Stimulated activated CD8-positive, alpha-beta memory T cell treated with anti-CD3 and anti-CD28 coated beads, Interleukin-7, amount 100 ng/mL, for 24 hours (primary cell): ENCODE measurements around the gene JAKMIP3.

Experiments used
- DNase-seq: peaks from one replicate; pipeline ENCODE4 v3.0.0-alpha.2; 2020; ENCODE audit warnings: low read depth

JAKMIP3 gene

GRCh38 chr10:132065491-132066105 lies at the start of gene JAKMIP3:
Gene JAKMIP3, plus strand, starts transcription at chr10:132065946. Its CDS starts 38,863 bp downstream, at chr10:132104809.
- DNase-seq, result no peak

GRCh38 chr10:132016514-132016913 lies 49.2 kb upstream of the JAKMIP3 start:
- no peak for DNase-seq

- DNase-seq, result no peak
Observed at GRCh38 chr10:132018446-132018845, 47.3 kb upstream of the JAKMIP3 start.

- DNase-seq, result no peak
Observed at GRCh38 chr10:132019366-132019765, 46.4 kb upstream of the JAKMIP3 start.

GRCh38 chr10:132020456-132020855 lies 45.3 kb upstream of the JAKMIP3 start:
- no peak for DNase-seq

GRCh38 chr10:132021046-132021445 lies 44.7 kb upstream of the JAKMIP3 start:
- no peak for DNase-seq

- no peak for DNase-seq
Observed at GRCh38 chr10:132021504-132022143, 44.1 kb upstream of the JAKMIP3 start.

DNA sequence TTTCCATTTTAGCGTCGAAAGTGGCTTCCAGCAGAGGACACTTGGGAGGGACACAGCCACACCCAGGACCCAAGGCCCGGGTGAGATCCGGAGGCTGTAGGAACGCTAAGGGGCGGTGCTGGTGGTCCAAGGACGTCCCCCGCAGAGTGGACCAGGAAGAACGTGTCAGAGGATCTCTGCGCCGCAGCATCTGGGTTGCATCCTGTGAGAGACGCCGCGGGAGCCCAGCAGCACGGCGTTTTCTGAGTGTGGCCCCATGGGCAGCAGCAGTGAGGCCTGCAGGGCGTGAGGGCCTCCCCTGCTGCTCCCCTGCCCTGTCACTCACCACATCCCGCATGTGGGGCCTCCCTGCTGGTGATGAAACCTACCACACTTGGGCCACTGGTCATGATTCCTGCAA lies 43.5 kb upstream of the JAKMIP3 start:
- DNase-seq, result no peak

GRCh38 chr10:132023092-132023811 lies 42.5 kb upstream of the JAKMIP3 start:
- DNase-seq, result peak; percentile 66

GRCh38 chr10:132027423-132027983 lies 38.2 kb upstream of the JAKMIP3 start:
- no peak for DNase-seq

GRCh38 chr10:132028706-132029105 lies 37.0 kb upstream of the JAKMIP3 start:
- DNase-seq, result no peak

GRCh38 chr10:132030898-132031463 lies 34.8 kb upstream of the JAKMIP3 start:
- DNase-seq, result no peak

DNA sequence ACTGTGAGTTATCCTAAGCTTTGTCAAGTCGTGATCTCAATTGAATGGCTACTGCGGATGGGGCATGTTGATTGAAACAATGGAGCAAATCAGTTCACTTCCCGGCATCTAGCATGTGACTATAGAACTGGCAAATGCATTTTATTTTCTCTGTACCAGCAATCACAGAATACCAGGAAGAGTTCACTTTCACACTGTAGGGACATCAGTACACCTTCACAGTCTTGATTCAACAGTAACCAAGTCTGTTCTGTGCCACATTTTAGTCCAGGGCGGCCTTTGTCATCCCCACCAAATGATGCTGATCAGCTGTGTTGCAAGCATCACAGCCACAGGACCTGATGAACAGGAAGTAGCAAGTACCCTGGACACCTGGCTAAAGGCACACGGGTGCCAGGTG lies 32.1 kb upstream of the JAKMIP3 start:
- no peak for DNase-seq

DNA sequence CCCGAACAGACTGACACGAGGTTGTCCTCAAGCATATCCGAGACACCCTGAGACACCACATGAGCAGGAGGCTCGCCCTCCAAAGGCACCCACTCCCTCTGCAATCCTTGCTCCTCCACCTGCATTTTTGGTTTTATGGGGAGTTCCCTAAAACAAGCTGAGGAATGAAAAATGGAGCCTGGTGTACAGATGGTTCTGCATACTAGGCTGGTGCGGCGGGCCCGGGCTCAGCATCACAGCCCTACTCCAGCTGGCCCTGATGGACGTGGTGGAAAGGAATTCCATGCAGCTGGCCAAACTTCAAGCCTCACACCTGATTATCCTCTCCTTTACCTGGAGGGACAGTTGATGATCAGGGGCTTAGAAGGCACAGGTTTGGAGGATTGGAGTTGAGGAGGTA lies 30.3 kb upstream of the JAKMIP3 start:
- DNase-seq, result no peak

DNA sequence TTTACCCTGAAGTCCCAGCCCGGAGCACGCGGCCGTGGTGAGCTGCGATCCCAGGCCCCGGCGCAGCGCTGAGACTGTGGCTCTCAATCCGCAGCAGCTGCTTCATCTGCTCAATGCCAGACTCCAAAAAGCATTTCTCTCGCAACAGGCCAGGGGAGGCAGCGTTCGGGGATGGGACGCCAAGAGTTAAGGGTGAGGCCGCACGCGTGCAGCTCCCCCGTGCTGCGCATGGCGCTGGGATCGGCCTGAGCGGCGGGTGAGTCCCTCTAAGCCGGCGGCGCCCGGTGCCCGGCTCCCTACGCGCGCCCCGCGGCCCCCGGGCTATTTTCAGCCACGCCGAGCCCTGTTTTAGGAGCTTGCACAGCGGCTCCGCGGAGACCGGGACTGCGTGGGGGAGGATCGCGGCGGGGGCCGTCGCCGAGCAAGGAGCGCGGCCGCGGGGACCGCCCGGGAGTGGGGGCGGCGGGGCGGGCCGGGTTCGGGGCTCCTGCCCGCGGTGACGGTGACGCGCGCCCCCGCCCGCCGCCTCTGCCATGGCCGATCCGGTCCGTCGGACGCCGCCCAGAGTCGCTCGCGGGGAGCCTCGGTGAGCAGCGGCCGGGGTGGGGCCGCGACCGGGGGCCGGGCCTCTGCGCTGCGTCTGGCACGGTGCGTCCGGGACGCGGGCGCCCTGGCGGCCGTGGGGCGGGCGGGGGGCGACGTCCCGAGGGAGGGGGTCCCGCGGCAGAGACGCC lies 29.4 kb upstream of the JAKMIP3 start:
- DNase-seq, result no peak

DNA sequence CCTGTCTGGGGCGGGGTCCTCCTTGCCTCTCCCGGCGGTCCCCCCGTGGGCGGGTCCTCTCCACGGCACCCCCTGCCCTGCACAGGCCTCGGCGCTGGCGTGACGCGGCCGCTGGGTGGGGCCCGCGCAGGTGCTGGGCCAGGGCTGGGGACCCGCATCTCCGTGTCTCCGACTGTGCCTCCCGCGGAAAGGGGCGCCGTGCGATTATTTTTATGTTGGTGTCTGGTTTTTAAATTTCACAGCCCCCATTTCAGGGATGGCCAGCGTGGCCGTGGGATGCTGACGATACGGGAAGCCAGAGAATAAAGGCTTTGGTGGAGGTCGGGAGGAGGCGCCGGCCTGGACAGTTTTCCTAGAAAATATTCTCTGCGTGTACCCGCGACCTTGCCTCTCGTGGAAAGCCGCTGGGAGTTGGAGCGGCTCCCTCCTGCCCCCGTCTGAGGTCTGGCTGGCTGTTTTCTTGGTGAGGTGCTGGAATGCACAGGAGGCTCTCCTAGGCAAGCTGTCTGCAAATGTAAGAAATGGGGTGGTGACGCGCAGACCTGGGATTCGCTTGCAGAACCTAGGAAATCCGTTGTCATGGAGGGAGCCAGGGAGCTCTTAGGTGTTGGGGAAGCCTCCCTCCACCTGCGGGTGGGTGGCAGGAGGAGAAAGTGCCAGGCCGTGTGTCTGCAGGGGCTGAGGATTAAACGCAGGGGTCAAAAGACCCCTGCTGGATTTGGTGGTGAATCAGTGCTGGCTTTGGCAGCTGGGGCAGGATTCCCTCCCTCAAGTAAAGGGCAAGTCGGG lies 28.7 kb upstream of the JAKMIP3 start:
- DNase-seq, result no peak

DNA sequence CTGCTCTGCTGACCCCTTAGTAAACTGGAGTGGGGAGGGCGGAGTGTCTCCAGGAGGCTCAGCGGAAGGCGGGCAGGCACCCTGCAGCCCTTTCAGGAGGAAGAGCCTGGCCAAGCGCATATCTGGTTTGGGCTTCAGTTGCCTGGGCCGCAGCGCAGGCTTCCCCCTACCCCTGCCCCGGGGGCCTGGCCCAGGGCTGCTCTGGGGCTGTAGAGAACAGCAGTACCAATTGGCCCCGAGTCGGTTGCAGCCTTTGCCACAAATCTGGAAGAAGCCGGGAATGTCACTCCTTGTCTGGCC lies 28.1 kb upstream of the JAKMIP3 start:
- DNase-seq, result no peak

GRCh38 chr10:132039371-132039770 lies 26.4 kb upstream of the JAKMIP3 start:
- DNase-seq, result no peak

DNA sequence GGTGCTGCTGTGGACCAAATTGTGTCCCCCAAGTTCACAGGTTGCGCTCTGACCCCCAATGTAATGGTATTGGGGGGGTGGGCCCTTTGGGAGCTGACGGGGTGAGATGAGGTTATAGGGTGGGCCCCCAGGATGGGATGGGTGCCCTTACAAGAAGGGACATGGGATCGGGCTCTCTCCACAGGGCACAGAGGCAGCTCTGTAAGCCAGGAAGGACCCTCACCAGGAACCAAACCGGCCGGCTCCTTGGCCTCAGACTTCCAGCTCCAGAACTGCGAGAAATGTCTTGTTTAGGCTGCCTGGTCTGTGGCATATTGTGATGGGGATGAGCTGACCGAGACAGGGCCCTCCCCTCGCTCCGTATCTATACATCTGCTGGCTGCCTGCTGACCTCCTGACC lies 25.7 kb upstream of the JAKMIP3 start:
- no peak for DNase-seq

- DNase-seq, result no peak
Observed at GRCh38 chr10:132041340-132041739, 24.4 kb upstream of the JAKMIP3 start.
